Bone marrow (tissue), 2 donors: Measurements from ENCODE around the gene CNPPD1.

Experiments
- DNase-seq, 2 donors: peaks; one replicate each; lab custom pipeline; 2025; lab: John Stamatoyannopoulos, UW

Gene CNPPD1

GRCh38 chr2:219179601-219180465, 3.1 kb upstream of the CNPPD1 start:
- DNase-seq: no peak

DNA sequence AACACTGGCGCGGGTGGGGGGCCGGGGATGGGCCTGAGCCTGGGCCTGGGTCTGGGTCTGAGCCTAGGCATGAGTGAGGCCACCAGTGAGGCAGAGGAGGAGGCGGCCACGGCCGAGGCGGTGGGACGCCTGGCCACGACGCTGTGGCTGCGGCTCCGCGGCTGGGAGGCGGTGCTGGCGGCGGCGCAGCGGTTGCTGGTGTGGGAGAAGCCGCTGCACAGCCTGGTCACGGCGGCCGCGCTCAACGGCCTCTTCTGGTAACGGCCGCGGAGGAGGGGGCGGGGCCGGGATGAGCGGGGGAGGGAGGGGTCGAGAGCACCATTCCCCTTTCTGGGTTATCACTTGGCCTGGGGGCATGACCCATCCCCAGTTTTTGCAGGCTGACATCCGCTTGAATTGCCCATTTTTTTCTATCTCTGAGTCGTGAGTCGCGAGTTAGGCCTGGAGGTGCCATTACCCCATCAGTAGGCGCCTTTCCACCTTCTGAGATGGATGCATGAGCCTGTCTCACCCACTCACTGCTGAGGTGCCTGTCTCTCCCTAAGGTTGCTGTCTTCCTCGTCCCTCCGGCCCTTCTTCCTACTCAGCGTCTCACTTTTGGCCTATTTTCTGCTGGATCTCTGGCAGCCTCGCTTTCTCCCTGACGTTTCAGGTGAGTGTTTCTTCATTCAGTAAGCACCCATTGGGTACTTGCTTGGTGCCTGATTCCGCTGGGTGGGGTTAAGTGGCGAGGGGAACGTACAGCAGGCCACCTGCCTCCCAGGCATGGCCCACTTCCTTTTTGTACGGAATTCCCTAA, 1.9 kb upstream of the CNPPD1 start:
- DNase-seq: no peak

DNA sequence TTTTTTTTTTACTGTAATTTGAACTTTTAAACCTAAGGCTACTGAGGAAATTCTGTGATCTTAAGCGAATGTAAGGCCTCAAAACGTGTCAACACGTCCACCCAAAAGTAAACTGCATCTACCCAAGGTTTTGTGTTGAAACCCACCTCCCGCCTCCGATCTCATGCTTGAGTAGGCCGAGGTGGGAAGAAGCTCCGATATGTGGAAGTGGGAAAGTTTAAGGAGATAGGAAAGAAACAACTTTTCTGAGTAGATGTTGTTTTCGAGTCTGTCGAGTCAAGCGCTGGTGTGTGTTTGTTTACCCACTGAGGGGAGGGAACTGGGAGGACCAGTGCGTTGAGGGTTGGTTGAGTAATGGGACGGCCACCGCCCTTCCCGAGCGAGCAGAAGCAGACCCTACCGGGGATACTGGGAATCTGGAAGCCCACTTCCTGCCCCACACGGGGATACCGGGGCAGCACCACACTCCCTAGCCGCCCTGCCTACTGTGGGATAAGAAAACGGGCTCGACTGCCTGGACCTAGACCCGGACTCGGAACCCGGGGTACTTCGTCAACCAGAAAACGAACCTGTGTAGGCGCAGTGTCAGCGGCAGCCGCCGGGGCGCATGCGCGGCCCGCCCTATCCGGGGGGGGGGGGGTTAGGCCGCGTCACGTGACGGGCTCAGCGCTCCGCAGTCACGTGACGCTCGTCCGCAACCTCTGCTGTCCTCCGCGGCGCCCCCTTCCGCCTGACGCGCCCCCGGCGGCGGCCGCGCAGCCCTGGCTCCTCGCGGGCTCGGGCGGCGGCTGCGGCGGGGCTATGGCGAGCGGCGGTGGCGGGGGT, 1.0 kb upstream of the CNPPD1 start, which contains the start of gene RETREG2:
TSS of gene RETREG2 (plus strand) at position 724 of the 825 bp plus-strand sequence. CDS start at position 802, 78 bp downstream.
- peak; percentile 86 to 90 for DNase-seq

DNA sequence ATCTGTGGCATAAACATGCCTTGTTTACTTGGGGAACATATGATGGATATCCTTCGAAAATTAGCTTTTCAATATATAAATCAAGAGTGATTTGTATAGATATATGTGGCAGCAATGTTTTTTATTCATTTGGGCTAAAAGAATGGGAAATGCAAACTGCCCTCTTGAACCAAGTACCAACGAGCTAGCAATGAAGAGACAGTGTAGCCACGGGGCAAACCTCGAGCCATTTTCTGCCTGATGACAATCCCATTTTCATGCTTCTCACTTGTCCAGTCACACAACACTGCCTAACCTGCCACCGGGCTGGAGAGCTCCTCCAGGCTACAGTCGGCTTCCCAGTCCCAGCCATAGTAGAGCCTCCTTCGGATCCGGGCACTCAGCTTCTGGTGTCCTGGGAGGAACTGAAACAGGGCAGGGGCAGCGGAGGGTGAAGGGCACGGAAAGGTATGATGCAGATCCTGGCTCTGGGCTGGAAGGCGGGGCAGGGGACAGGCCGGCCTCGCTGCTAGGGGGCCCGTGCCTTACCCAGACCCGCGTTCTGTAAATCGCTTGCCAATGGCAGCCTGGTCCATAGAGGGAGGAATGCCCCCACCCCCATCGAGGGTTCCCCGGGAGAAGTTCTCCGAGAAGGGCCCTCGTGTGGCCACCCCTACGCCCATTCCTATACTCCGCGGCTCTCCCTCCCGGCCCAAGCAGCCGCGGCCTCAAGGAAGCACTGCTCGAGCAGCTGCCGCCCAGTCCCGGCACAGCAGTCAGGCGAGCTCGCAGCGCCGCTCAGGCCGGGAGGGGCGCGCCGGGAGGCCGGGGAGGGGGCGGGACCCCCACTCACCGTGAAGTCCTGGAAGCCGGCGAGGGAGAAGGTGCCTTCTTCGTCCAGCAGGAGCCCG, 552 bp downstream of the CNPPD1 start:
- DNase-seq: peak in 1 of 2 donors; percentile 63

- no peak for DNase-seq
Observed at GRCh38 chr2:219175486-219175885, 1.2 kb downstream of the CNPPD1 start.

GRCh38 chr2:219174801-219175200, 1.9 kb downstream of the CNPPD1 start:
- no peak for DNase-seq

GRCh38 chr2:219174146-219174545, 2.6 kb downstream of the CNPPD1 start:
- no peak for DNase-seq

- DNase-seq: no peak
Observed at GRCh38 chr2:219173176-219173575, 3.5 kb downstream of the CNPPD1 start.

- no peak for DNase-seq
Observed at GRCh38 chr2:219172231-219173154, 4.2 kb downstream of the CNPPD1 start.

DNA sequence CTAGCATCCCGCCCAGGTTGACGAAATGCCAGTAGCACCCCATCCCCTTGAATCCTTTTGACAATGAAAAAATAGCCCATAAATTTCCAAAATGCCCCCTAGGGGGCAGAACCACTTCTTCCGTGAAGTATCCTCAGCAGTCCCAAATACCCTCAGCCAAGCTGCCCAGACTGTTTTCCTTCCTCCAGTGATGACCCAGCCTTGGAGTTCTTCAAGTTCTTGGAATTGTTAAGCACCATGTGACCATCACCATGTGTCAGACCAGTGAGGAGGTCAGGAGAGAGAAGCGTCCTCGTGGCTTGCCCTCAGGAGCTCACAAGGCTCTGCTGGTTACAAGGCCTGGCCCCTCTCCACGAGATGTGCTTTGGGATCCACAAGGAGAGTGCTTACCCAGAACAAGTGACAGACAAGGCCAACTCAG, 5.5 kb downstream of the CNPPD1 start:
- DNase-seq: peak in 1 of 2 donors; percentile 28

DNA sequence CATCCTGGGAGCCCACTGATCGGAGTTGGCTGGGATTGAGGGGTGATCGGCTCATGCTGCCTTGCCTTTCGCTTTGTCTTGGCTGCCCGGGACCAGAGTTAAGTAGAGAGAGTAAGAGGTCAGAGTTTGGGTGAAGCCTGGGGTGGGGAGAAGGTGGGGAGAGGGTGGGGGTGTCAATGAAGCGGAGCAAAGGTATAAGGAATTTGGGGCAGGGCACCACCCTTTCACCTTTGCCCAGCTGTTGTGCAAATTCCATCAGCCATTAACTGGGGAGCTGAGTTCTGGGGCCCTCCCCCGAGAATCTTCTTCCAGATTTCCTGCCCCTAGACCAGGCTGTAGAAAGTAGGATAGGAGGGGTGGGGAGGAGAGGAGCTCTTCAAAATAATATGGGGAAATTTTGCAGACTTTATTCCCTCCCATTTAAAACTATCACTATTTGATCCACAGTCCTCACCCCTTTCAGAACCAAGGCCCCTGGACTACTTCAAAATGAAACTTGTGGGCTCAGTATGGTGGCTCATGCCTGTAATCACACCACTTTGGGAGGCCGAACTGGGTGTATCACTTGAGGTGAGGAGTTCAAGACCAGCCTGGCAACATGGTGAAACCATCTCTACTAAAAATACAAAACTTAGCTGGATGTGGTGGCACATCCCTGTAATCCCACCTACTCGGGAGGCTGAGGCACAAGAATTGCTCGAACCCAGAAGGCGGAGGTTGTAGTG, 6.6 kb downstream of the CNPPD1 start, which contains the start of gene SLC23A3:
TSS of gene SLC23A3 (minus strand) at position 100 of the 725 bp plus-strand sequence. CDS start at position 55, 45 bp downstream.
- no peak for DNase-seq

DNA sequence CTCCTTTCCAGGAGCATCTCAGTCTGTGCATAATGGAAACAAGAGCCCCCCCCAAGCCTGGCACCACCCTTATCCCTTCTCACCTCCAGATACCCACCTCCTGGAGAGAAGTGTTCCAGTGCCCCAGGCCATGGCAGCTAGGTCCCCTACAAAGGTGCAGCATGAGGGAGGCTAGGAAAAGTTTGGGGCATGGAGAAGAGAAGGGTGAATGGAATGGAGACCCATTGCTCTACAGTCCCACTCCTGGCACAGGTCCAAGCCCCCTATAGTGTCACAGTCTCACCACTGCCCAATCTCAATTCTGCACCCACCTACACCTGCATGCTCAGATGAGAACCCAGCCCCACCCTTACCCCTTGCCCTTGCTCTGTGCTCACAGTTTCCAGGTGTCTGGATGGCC, 7.8 kb downstream of the CNPPD1 start:
- no peak for DNase-seq

GRCh38 chr2:219168526-219168925, 8.2 kb downstream of the CNPPD1 start:
- DNase-seq: no peak

DNA sequence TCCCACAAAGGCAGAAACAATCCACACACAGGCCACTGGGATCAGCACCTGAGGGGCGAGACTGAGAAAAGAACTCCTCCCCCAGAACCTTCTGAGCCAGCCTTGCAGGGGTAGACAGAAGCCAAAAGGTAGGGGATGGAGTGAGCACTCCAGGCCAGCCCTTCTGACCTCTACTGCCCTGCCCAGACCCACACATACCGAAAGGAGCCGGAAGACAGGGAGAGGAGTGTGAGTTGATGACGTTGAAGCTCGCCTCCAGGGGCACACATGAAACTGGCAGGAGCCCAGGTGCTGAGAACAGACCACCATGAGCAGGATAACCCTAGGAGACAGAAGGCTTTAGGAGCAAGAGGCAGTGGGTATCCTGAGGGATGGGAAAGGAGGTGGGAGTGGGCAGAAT, 8.7 kb downstream of the CNPPD1 start:
- DNase-seq: no peak

- DNase-seq: no peak
Observed at GRCh38 chr2:219165058-219165911, 11.4 kb downstream of the CNPPD1 start.

GRCh38 chr2:219163156-219163555, 13.6 kb downstream of the CNPPD1 start:
- DNase-seq: no peak

DNA sequence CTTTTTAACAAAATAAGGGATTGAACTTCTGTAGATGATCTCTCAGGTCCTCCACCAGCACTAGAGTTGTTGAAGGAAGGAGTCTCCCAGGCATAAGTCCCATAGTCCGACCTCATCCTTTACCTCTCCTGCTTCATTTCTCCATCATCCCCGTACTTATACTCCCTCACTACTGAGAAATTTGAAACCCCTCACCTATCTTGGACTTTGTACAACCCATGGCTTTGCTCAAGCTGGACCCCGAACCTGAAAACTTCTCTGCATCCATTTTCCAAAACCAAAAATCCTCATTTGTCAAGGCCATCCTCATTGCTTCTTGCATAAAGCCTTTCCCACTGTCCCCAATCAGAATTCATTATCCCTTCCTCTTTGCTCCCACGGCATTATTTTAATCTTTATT, 15.6 kb downstream of the CNPPD1 start:
- no peak for DNase-seq
